Measurements from ENCODE around the gene PCDHGB4.
"Not testable (repeated sequence)": the region's sequence is repeated elsewhere in the genome, so short reads cannot be mapped to it uniquely, and the experiment has no call there.

The PCDHGB4 gene

GRCh38 chr5:141431286-141431685 lies 43.8 kb downstream of the PCDHGB4 start:
- H3K4me3 ChIP-seq (ENCODE audit: low read depth, low read length): peak overlapping the region; percentile 64
- TF ChIP-seq CTCF (IDR thresholded peaks at IDR 0.05; ENCODE audit: low read depth, low read length, missing control alignments): no peak
- no peak for DNase-seq (ENCODE audit: low read depth)

- not testable (repeated sequence) for H3K4me3 ChIP-seq (ENCODE audit: low read depth, low read length); DNase-seq (ENCODE audit: low read depth)
Measured at GRCh38 chr5:141432308-141432707, 44.8 kb downstream of the PCDHGB4 start.

- H3K4me3 ChIP-seq (ENCODE audit: low read depth, low read length); DNase-seq (ENCODE audit: low read depth): not testable (repeated sequence)
Measured at GRCh38 chr5:141432726-141433125, 45.2 kb downstream of the PCDHGB4 start.

- TF ChIP-seq CTCF (IDR thresholded peaks at IDR 0.05; ENCODE audit: low read depth, low read length, missing control alignments): no peak
- no peak for DNase-seq (ENCODE audit: low read depth)
- no peak overlapping the region for H3K4me3 ChIP-seq (ENCODE audit: low read depth, low read length)
Measured at GRCh38 chr5:141434006-141434405, 46.5 kb downstream of the PCDHGB4 start.

- no peak overlapping the region for H3K4me3 ChIP-seq (ENCODE audit: low read depth, low read length)
- TF ChIP-seq CTCF (IDR thresholded peaks at IDR 0.05; ENCODE audit: low read depth, low read length, missing control alignments): no peak
- no peak for DNase-seq (ENCODE audit: low read depth)
Measured at GRCh38 chr5:141437221-141437620, 49.7 kb downstream of the PCDHGB4 start.

- no peak for DNase-seq (ENCODE audit: low read depth)
- no peak overlapping the region for H3K4me3 ChIP-seq (ENCODE audit: low read depth, low read length)
- no peak for TF ChIP-seq CTCF (IDR thresholded peaks at IDR 0.05; ENCODE audit: low read depth, low read length, missing control alignments)
Measured at GRCh38 chr5:141439411-141440141, 52.1 kb downstream of the PCDHGB4 start.

All from GM12864 (cell line).